Spleen (tissue), 7 donors: ENCODE data around the gene PROM2.

ENCODE experiments used
- POLR2A ChIP-seq, 3 donors: fragments of 450-650 bp; IDR thresholded peaks; one replicate each; pipeline ENCODE4 v1.5.1; 2017; ENCODE audit warnings: antibody characterized with exemption in 3 of 3, mild to moderate bottlenecking in 1 of 3
- POLR2AphosphoS5 ChIP-seq, 3 donors: sonication (generic); formaldehyde crosslinking; IDR thresholded peaks; one replicate each; pipeline ENCODE4 v1.5.1; 2017; ENCODE audit warnings: antibody characterized with exemption in 3 of 3
- TF ChIP-seq, protein P1 (sequence below), 11 experiments: fragments of 200-600 bp in 7 of 11; fragments of 450-650 bp in 4 of 11; sonication (generic) in 4 of 11; IDR thresholded peaks in 8 of 11; conservative IDR thresholded peaks in 3 of 11; 1 replicate in 7 of 11; 2 replicates in 4 of 11; pipeline versions ENCODE4 v1.4.0 to v1.8.0; 2016 to 2021; ENCODE audit warnings: antibody characterized with exemption in 11 of 11, inconsistent platforms in 4 of 11, mild to moderate bottlenecking in 1 of 11
- donor health status: DM: no; HTN: no; CAD: no; lungs with moderate emphysema.
- donor health status: DM: no; HTN: no; CAD: no.
- donor health status: DM: no; HTN: no; CAD: no.

DNA sequence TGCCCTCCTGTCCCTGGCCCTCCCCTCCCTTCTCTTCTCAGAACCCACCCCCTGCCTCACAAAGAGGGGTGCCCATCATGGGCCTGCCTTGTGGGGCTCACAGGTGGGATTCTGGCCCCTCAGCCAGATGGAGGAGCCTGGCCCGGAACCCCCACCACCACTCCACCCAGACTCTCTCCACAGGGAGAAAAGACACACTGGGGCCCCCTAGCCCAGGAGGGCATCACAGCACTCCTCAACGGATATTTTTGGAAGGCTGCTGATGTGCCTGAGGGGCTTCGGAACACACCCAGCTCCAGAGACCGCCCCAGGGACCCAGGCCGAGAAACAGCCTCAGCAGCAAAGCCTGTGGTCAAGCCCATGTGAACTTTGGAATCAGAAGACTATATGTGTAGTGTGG, 32.8 kb downstream of the PROM2 start:
- TF ChIP-seq, protein P1, sequence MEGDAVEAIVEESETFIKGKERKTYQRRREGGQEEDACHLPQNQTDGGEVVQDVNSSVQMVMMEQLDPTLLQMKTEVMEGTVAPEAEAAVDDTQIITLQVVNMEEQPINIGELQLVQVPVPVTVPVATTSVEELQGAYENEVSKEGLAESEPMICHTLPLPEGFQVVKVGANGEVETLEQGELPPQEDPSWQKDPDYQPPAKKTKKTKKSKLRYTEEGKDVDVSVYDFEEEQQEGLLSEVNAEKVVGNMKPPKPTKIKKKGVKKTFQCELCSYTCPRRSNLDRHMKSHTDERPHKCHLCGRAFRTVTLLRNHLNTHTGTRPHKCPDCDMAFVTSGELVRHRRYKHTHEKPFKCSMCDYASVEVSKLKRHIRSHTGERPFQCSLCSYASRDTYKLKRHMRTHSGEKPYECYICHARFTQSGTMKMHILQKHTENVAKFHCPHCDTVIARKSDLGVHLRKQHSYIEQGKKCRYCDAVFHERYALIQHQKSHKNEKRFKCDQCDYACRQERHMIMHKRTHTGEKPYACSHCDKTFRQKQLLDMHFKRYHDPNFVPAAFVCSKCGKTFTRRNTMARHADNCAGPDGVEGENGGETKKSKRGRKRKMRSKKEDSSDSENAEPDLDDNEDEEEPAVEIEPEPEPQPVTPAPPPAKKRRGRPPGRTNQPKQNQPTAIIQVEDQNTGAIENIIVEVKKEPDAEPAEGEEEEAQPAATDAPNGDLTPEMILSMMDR (IDR thresholded peaks at IDR 0.05 in 8 of 11, conservative IDR thresholded peaks at IDR 0.05 in 3 of 11): no peak
- no peak for TF ChIP-seq POLR2AphosphoS5 (IDR thresholded peaks at IDR 0.05)
- TF ChIP-seq POLR2A (IDR thresholded peaks at IDR 0.05): no peak
